ENCODE data around the gene PTBP1. TPM values are rescaled to one million over a fixed set of nuclear protein-coding genes. Genes with fewer than 3 reads are reported as not detected.

The PTBP1 gene
- total RNA-seq = 100 to 1,000 TPM; 524 to 526 TPM

GRCh38 chr19:796692-797527 lies at the start of gene PTBP1:
Gene PTBP1, plus strand, starts transcription at chr19:797452. Its CDS starts 46 bp downstream, at chr19:797498.
- DNase-seq (peak; percentile 100), ATAC-seq (peak; percentile 85)
- peak within 1 kb of the TSS; percentile 86 for H3K27ac Mint-ChIP-seq
- peak within 1 kb of the TSS; percentile 91 for H3K4me3 Mint-ChIP-seq
- H3K36me3 Mint-ChIP-seq (ENCODE audit: low read depth) = peaks cover 28% of the 10 kb centered on the region
- ChIA-PET CTCF (interaction anchor here (1.1 kb wide), 1 partner anchor 286 kb away, joined by 3 read pairs; no protein-coding TSS in a partner anchor), POLR2A (interaction anchor here (1.1 kb wide), 1 partner anchor 15 kb away, joined by 3 read pairs; no protein-coding TSS in a partner anchor)
- H3K27me3 Mint-ChIP-seq (ENCODE audit: low read depth) = no peaks in the 10 kb centered on the region
- no peaks in the 10 kb centered on the region for H3K9me3 Mint-ChIP-seq (ENCODE audit: insufficient read depth)
- peaks cover 31% of the 10 kb centered on the region for H3K4me1 Mint-ChIP-seq (ENCODE audit: low read depth)

- CTCF ChIA-PET = no interaction called here
- H3K4me3 Mint-ChIP-seq = no peak overlapping the region
- ATAC-seq (no peak), DNase-seq (no peak)
- H3K36me3 Mint-ChIP-seq (ENCODE audit: low read depth) = peaks cover 2% of the 10 kb centered on the region
- H3K27ac Mint-ChIP-seq = no peak overlapping the region
- no peaks in the 10 kb centered on the region for H3K9me3 Mint-ChIP-seq (ENCODE audit: insufficient read depth)
- no peaks in the 10 kb centered on the region for H3K27me3 Mint-ChIP-seq (ENCODE audit: low read depth)
- POLR2A ChIA-PET = no interaction called here
- H3K4me1 Mint-ChIP-seq (ENCODE audit: low read depth) = no peaks in the 10 kb centered on the region
Measured at GRCh38 chr19:748274-748598, 49.0 kb upstream of the PTBP1 start.

- Mint-ChIP-seq H3K27ac (no peak overlapping the region), H3K4me1 (ENCODE audit: low read depth) (no peaks in the 10 kb centered on the region), H3K9me3 (ENCODE audit: insufficient read depth) (no peaks in the 10 kb centered on the region), H3K4me3 (no peak overlapping the region), H3K27me3 (ENCODE audit: low read depth) (no peaks in the 10 kb centered on the region), H3K36me3 (ENCODE audit: low read depth) (peaks cover 2% of the 10 kb centered on the region)
- CTCF ChIA-PET = no interaction called here
- POLR2A ChIA-PET = no interaction called here
- ATAC-seq = no peak
- DNase-seq = no peak
Measured at GRCh38 chr19:749811-750210, 47.4 kb upstream of the PTBP1 start.

- ATAC-seq (no peak), DNase-seq (no peak)
- Mint-ChIP-seq H3K4me3 (no peak within 1 kb of the TSS), H3K27ac (no peak within 1 kb of the TSS), H3K9me3 (ENCODE audit: insufficient read depth) (no peaks in the 10 kb centered on the region), H3K4me1 (ENCODE audit: low read depth) (no peaks in the 10 kb centered on the region), H3K27me3 (ENCODE audit: low read depth) (no peaks in the 10 kb centered on the region), H3K36me3 (ENCODE audit: low read depth) (peaks cover 2% of the 10 kb centered on the region)
- POLR2A ChIA-PET = no interaction called here
- CTCF ChIA-PET = no interaction called here
Measured at GRCh38 chr19:750640-751423, 46.4 kb upstream of the PTBP1 start, which contains the start of gene MISP. Gene MISP, plus strand, starts transcription at chr19:751112. Its CDS starts 5,835 bp downstream, at chr19:756947.

- Mint-ChIP-seq H3K4me3 (no peak overlapping the region), H3K36me3 (ENCODE audit: low read depth) (no peaks in the 10 kb centered on the region), H3K27ac (no peak overlapping the region), H3K27me3 (ENCODE audit: low read depth) (no peaks in the 10 kb centered on the region), H3K4me1 (ENCODE audit: low read depth) (no peaks in the 10 kb centered on the region), H3K9me3 (ENCODE audit: insufficient read depth) (no peaks in the 10 kb centered on the region)
- DNase-seq (no peak), ATAC-seq (no peak)
- CTCF ChIA-PET = no interaction called here
- POLR2A ChIA-PET = no interaction called here
Measured at GRCh38 chr19:751501-752341, 45.5 kb upstream of the PTBP1 start.

GRCh38 chr19:752652-753517 lies 44.4 kb upstream of the PTBP1 start:
- CTCF ChIA-PET = no interaction called here

GRCh38 chr19:754530-754929 lies 42.7 kb upstream of the PTBP1 start:
- ChIA-PET CTCF (no interaction called here), POLR2A (no interaction called here)
- peak overlapping the region; percentile 20 for H3K27ac Mint-ChIP-seq
- H3K4me3 Mint-ChIP-seq = no peak overlapping the region
- no peaks in the 10 kb centered on the region for H3K4me1 Mint-ChIP-seq (ENCODE audit: low read depth)
- H3K27me3 Mint-ChIP-seq (ENCODE audit: low read depth) = no peaks in the 10 kb centered on the region
- no peak for ATAC-seq
- H3K36me3 Mint-ChIP-seq (ENCODE audit: low read depth) = peaks cover under 1% of the 10 kb centered on the region
- peaks cover 7% of the 10 kb centered on the region for H3K9me3 Mint-ChIP-seq (ENCODE audit: insufficient read depth)
- no peak for DNase-seq

More at GRCh38 chr19:752652-753517, 44.4 kb upstream of the PTBP1 start:
- no peaks in the 10 kb centered on the region for H3K27me3 Mint-ChIP-seq (ENCODE audit: low read depth)
- POLR2A ChIA-PET = no interaction called here
- no peaks in the 10 kb centered on the region for H3K9me3 Mint-ChIP-seq (ENCODE audit: insufficient read depth)
- H3K4me3 Mint-ChIP-seq = no peak overlapping the region
- no peaks in the 10 kb centered on the region for H3K4me1 Mint-ChIP-seq (ENCODE audit: low read depth)
- no peaks in the 10 kb centered on the region for H3K36me3 Mint-ChIP-seq (ENCODE audit: low read depth)
- ATAC-seq (no peak), DNase-seq (no peak)
- H3K27ac Mint-ChIP-seq = no peak overlapping the region

- CTCF ChIA-PET = interaction anchor here (1.2 kb wide), 1 partner anchor 23 kb away, joined by 3 read pairs; no protein-coding TSS in a partner anchor
- DNase-seq = no peak
- no peaks in the 10 kb centered on the region for H3K27me3 Mint-ChIP-seq (ENCODE audit: low read depth)
- no peak for ATAC-seq
- peaks cover 11% of the 10 kb centered on the region for H3K9me3 Mint-ChIP-seq (ENCODE audit: insufficient read depth)
- no peak overlapping the region for H3K27ac Mint-ChIP-seq
- no peak overlapping the region for H3K4me3 Mint-ChIP-seq
- peaks cover 2% of the 10 kb centered on the region for H3K36me3 Mint-ChIP-seq (ENCODE audit: low read depth)
- POLR2A ChIA-PET = no interaction called here
- H3K4me1 Mint-ChIP-seq (ENCODE audit: low read depth) = no peaks in the 10 kb centered on the region
Measured at GRCh38 chr19:755063-755462, 42.2 kb upstream of the PTBP1 start.

GRCh38 chr19:756236-756635 lies 41.0 kb upstream of the PTBP1 start:
- H3K4me1 Mint-ChIP-seq (ENCODE audit: low read depth) = no peaks in the 10 kb centered on the region
- H3K27ac Mint-ChIP-seq = no peak overlapping the region
- H3K4me3 Mint-ChIP-seq = no peak overlapping the region
- CTCF ChIA-PET = interaction anchor here (1.2 kb wide), 1 partner anchor 24 kb away, joined by 3 read pairs; no protein-coding TSS in a partner anchor
- DNase-seq = no peak
- peaks cover 2% of the 10 kb centered on the region for H3K36me3 Mint-ChIP-seq (ENCODE audit: low read depth)
- POLR2A ChIA-PET = no interaction called here
- peaks cover 11% of the 10 kb centered on the region for H3K9me3 Mint-ChIP-seq (ENCODE audit: insufficient read depth)
- peak; percentile 49 for ATAC-seq
- H3K27me3 Mint-ChIP-seq (ENCODE audit: low read depth) = no peaks in the 10 kb centered on the region

- peaks cover 11% of the 10 kb centered on the region for H3K9me3 Mint-ChIP-seq (ENCODE audit: insufficient read depth)
- peak; percentile 23 for ATAC-seq
- no peaks in the 10 kb centered on the region for H3K27me3 Mint-ChIP-seq (ENCODE audit: low read depth)
- H3K36me3 Mint-ChIP-seq (ENCODE audit: low read depth) = peaks cover 2% of the 10 kb centered on the region
- H3K27ac Mint-ChIP-seq = no peak overlapping the region
- POLR2A ChIA-PET = no interaction called here
- no peak overlapping the region for H3K4me3 Mint-ChIP-seq
- no peak for DNase-seq
- CTCF ChIA-PET = no interaction called here
- no peaks in the 10 kb centered on the region for H3K4me1 Mint-ChIP-seq (ENCODE audit: low read depth)
Measured at GRCh38 chr19:756821-757688, 40.2 kb upstream of the PTBP1 start.
